HG03342 (cell line): ENCODE results near the gene WNT2B.

Experiments used
- ATAC-seq: cut with Tn5 transposase; IDR thresholded peaks from one replicate; pipeline ENCODE4 v1.9.1; 2021; ENCODE audit warnings: mild to moderate bottlenecking, moderate library complexity; ENCODE audit not compliant: unreplicated experiment

Gene WNT2B

DNA sequence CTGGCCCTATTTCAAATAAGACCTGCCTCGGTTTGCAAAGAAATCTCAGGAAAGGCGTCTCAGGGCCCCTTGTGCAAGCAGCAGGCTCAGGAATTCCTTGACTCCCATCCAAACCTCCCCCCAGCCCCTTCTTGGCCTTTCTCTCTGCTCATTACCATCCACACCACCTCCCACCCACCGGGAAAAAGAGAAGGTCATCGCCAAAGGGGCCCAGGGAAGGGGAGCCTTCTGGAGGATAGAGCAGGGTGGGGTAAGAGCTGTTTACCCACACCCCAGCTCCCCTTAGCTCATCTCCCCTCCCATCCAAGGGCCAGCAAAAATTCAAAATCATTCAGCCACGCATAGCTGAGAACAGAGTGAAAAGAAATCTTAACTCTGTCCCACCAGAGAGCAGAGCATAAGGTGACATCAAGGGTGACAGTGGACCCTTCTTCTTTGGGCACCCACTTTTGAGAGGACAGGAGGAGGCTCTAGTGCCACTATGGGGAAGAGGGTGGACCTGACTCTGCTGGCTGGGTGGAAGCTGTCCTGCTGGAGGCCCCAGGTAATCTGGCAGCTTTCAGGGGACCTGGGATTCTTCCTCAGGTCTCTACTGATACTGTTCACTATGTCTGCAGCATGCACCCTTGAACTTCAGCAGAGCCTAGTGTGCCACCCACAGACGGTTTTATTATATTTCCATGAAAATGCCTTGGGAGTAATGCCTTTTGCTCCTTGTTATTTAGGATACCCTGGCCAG lies 3.9 kb upstream of the WNT2B start:
- no peak for ATAC-seq

DNA sequence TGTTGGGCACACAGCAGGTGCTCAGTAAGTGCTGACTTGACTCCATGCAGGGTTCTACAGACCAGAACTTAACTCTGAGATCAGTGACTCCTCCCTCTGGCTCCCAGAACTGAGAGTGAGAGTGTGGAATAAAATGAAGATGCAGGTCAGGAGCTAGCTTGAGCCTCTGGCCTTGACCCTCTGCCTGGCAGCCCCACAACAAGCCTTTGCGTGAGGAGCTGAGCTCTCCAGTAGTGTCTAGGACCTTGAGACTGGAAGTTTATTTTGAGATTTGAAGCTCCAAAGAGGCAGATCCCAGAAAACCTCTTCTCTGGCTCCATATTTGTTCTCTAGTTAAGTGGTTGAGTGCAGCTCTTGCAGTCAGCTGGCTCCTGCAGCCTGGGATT lies 3.4 kb upstream of the WNT2B start:
- no peak for ATAC-seq

DNA sequence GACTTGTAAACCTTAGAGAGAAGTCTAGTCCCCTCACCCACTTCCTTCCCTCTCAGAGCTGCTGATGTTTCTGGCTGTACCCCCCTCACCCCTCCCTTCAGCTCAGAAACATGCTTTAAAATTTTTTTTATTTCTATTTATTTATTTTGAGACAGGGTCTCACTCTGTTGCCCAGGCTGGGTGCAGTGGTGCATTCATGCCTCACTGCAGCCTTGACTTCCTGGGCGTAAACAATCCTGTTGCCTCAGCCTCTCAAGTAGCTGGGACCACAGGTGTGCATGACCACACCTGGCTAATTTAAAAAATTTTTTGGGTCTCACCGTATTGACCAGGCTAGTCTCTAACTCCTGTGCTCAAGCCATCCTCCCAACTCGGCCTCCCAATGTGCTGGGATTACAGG lies 2.9 kb upstream of the WNT2B start:
- ATAC-seq = no peak

DNA sequence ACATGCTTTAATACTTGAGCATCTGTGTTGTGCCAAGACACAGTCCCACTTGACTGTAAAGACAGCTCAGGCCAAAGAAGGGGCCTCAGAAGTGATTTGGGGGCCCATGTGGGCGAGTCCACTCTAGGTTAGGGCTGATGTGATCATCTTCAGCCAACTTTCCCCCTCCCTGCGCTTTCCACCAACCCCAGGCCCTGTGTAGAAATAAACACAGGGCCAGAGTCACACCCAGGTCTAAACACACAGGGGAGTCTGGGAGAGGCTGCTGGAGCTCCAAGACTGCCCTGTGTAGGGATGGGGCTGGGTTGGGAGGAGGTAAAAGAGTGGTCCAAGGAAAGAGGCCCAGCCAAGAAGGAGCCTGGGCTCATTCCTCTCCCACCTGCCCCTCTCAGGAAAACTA lies 2.5 kb upstream of the WNT2B start:
- no peak for ATAC-seq

GRCh38 chr1:112506731-112507130 lies 2.0 kb upstream of the WNT2B start:
- no peak for ATAC-seq

DNA sequence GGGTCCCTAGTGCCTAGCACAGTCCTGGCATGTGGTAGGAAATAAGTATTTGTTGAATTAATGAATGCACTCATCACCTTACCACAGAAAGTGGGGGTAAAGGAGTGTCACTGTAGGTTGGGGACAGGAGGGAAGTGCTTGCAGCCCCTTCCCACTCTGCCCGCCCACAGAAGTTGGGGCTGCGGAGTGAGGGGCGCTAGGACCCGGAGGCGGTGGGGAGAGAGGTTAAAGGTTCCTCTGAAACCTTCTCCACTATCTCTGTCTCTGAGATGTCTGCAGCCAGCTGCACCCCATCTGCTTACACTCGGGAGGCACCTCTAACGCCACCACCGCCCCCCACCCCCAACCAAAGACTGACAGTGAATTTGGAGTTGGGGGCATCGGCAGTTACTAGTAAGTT lies 1.4 kb upstream of the WNT2B start:
- ATAC-seq = no peak

DNA sequence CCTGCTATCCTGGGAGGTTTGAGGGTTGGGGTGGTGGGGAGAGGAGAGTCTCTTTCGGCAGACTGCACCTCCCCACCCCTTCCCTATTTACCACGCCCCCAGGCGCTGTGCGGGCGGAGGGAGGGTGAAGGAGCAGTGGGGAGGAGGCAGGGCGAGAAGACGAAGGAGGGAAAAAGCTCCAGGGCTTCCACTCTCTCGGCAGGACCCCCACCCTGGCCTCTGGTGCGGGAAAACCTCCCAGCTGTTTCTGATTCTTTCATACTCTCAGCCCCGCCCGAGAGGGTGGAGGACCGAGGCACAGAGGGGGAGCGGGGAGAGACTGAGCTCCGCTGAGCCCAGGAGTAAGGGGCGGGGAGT lies 866 bp upstream of the WNT2B start:
- ATAC-seq = no peak

GRCh38 chr1:112509005-112509659 lies 367 bp downstream of the WNT2B start:
- ATAC-seq = no peak

- ATAC-seq = no peak
These were observed 954 bp downstream of the WNT2B start for GRCh38 chr1:112509660-112510178.

DNA sequence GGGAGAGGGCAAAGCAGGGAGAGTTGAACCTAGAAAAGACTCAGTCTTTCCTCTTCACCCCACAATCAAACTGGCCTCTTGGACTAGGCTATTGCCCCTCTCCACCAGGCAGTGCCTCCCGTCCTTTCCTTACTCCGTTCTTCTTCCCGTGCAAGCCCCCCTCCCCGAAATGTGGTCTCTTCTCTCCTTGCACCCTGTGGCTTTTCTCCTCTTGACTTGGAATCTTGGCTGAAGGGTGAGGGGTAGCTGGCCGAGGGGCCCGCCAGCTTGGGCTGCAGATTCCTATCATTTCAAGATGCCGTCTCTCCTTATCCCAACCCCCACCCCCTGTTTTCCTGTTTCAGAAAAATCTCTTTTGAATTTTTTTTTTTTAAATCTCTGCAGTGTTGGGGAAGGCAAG lies 1.6 kb downstream of the WNT2B start:
- ATAC-seq = no peak

GRCh38 chr1:112511897-112512296 lies 3.1 kb downstream of the WNT2B start:
- no peak for ATAC-seq

GRCh38 chr1:112513112-112513870 lies 4.5 kb downstream of the WNT2B start:
- ATAC-seq = no peak

- ATAC-seq = no peak
These were observed 6.1 kb downstream of the WNT2B start for GRCh38 chr1:112514901-112515300.

GRCh38 chr1:112515311-112516009 lies 6.7 kb downstream of the WNT2B start:
- no peak for ATAC-seq

DNA sequence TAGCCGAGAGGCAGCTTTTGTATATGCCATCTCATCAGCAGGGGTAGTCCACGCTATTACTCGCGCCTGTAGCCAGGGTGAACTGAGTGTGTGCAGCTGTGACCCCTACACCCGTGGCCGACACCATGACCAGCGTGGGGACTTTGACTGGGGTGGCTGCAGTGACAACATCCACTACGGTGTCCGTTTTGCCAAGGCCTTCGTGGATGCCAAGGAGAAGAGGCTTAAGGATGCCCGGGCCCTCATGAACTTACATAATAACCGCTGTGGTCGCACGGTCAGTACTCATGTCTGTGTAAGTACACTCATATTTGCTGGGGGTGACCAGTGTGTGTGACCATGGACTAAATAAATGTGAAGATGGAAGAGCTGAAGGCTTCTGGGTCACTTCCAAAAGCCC lies 7.4 kb downstream of the WNT2B start:
- no peak for ATAC-seq

GRCh38 chr1:112517231-112517630 lies 8.5 kb downstream of the WNT2B start:
- ATAC-seq = no peak

GRCh38 chr1:112517646-112518045 lies 8.9 kb downstream of the WNT2B start:
- ATAC-seq = no peak

GRCh38 chr1:112518186-112518585 lies 9.4 kb downstream of the WNT2B start:
- ATAC-seq = no peak

GRCh38 chr1:112520166-112520565 lies 11.4 kb downstream of the WNT2B start:
- ATAC-seq = no peak

DNA sequence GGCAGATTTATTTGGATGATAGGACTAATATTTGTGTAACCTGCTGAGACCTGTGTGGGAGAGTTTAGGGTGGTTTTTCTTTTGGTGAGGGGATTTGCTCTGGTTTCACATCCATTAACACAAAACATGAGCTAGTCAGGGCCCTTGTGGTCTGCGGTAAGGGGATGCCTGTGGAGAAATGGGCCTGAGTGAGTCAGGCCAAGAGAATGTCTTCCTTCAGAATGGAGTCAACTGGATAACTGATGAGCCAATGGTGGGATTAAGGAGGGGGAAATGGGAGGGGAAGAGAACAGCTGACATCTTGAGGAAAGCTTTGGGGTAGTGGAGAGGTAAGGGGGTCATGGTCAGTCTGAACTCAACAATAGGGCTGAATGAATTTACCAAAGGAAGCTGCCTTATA lies 13.9 kb downstream of the WNT2B start:
- no peak for ATAC-seq

- ATAC-seq = no peak
These were observed 15.5 kb downstream of the WNT2B start for GRCh38 chr1:112524251-112524650.
